ENCODE data around the gene HDAC2. TPM values are rescaled to one million over a fixed set of nuclear protein-coding genes. Genes with fewer than 3 reads are reported as not detected.
"Not testable (repeated sequence)": the region's sequence is repeated elsewhere in the genome, so short reads cannot be mapped to it uniquely, and the experiment has no call there.

HDAC2 gene
- total RNA-seq, 1 experiment from 2014 or later = 121 TPM

GRCh38 chr6:113976806-113977205 is 5.9 kb upstream of the HDAC2 start:
- DNase-seq (ENCODE audit: low read depth) = no peak

GRCh38 chr6:113971741-113972140 is 793 bp upstream of the HDAC2 start:
- peak; percentile 11 for DNase-seq (ENCODE audit: low read depth)

- peak; percentile 24 for DNase-seq (ENCODE audit: low read depth)
Observed at GRCh38 chr6:113969888-113970804, 802 bp downstream of the HDAC2 start.

GRCh38 chr6:113968472-113968871 is 2.5 kb downstream of the HDAC2 start:
- DNase-seq (ENCODE audit: low read depth) = no peak

- DNase-seq (ENCODE audit: low read depth) = no peak
Observed at GRCh38 chr6:113967777-113968176, 3.2 kb downstream of the HDAC2 start.

GRCh38 chr6:113960795-113961194 is 10.2 kb downstream of the HDAC2 start:
- no peak for DNase-seq (ENCODE audit: low read depth)

- no peak for DNase-seq (ENCODE audit: low read depth)
Observed at GRCh38 chr6:113959235-113959634, 11.7 kb downstream of the HDAC2 start.

GRCh38 chr6:113954653-113955052 is 16.3 kb downstream of the HDAC2 start:
- no peak for DNase-seq (ENCODE audit: low read depth)

- DNase-seq (ENCODE audit: low read depth) = peak; percentile 26
Observed at GRCh38 chr6:113953346-113953745, 17.6 kb downstream of the HDAC2 start.

- DNase-seq (ENCODE audit: low read depth) = no peak
Observed at GRCh38 chr6:113949499-113949898, 21.4 kb downstream of the HDAC2 start.

- DNase-seq (ENCODE audit: low read depth) = no peak
Observed at GRCh38 chr6:113944701-113945100, 26.2 kb downstream of the HDAC2 start.

- no peak for DNase-seq (ENCODE audit: low read depth)
Observed at GRCh38 chr6:113939825-113940224, 31.1 kb downstream of the HDAC2 start.

- peak; percentile 62 for DNase-seq (ENCODE audit: low read depth)
Observed at GRCh38 chr6:113936093-113936934, 34.6 kb downstream of the HDAC2 start.

GRCh38 chr6:113934101-113934500 is 36.8 kb downstream of the HDAC2 start:
- DNase-seq (ENCODE audit: low read depth) = no peak

- DNase-seq (ENCODE audit: low read depth) = not testable (repeated sequence)
Observed at GRCh38 chr6:113931907-113932306, 39.0 kb downstream of the HDAC2 start.

GRCh38 chr6:113930183-113930582 is 40.8 kb downstream of the HDAC2 start:
- DNase-seq (ENCODE audit: low read depth) = no peak

- DNase-seq (ENCODE audit: low read depth) = no peak
Observed at GRCh38 chr6:113927001-113927400, 43.9 kb downstream of the HDAC2 start.

GRCh38 chr6:113925378-113925777 is 45.6 kb downstream of the HDAC2 start:
- DNase-seq (ENCODE audit: low read depth) = no peak

- no peak for DNase-seq (ENCODE audit: low read depth)
Observed at GRCh38 chr6:113924312-113924723, 46.6 kb downstream of the HDAC2 start.

GRCh38 chr6:113923526-113923925 is 47.4 kb downstream of the HDAC2 start:
- no peak for DNase-seq (ENCODE audit: low read depth)

GRCh38 chr6:113921299-113921904 is 49.5 kb downstream of the HDAC2 start:
- DNase-seq (ENCODE audit: low read depth) = no peak

All from HT1080 (cell line).